C4-2B (cell line): ENCODE measurements around the gene PRPF6.

Source experiments
- CTCF ChIP-seq: fragments of 450-650 bp; conservative IDR thresholded peaks from 2 replicates; pipeline ENCODE4 v1.5.1; 2017; ENCODE audit warnings: mild to moderate bottlenecking
- ZFX ChIP-seq: fragments of 450-650 bp; IDR thresholded peaks from 2 replicates; pipeline ENCODE4 v1.6.1; 2017

GRCh38 chr20:63980317-63980805, 571 bp upstream of the PRPF6 start:
- TF ChIP-seq CTCF = no peak
- TF ChIP-seq ZFX = no peak
